GM23338 (cell line): ENCODE data around the gene ADD1. TPM values are rescaled to one million over a fixed set of nuclear protein-coding genes. Genes with fewer than 3 reads are reported as not detected.

Source experiments
- ATAC-seq: fragments of 200-7000 bp; cut with Tn5 transposase; 3 replicates; pipeline ENCODE4 v1.9.1; 2020
- DNase-seq: peaks from one replicate; pipeline ENCODE4 v3.0.0-alpha.2; 2015; ENCODE audit warnings: low spot score
- H2AFZ ChIP-seq: fragments of 200-600 bp; sonication (generic); 2 replicates; pipeline ENCODE4 v1.8.0; 2016; ENCODE audit warnings: antibody characterized with exemption, mild to moderate bottlenecking, moderate library complexity
- H3F3A ChIP-seq: fragments of 200-600 bp; sonication (generic); replicated peaks from 2 replicates; pipeline ENCODE4 v1.8.0; 2017; ENCODE audit warnings: antibody characterized with exemption, mixed run types, low read depth
- H3K27ac ChIP-seq: fragments of 200-600 bp; sonication (generic); 2 replicates; pipeline ENCODE4 v1.6.1; 2016; ENCODE audit warnings: low read depth
- H3K27me3 ChIP-seq: fragments of 200-600 bp; sonication (generic); 2 replicates; pipeline ENCODE4 v1.8.0; 2016; ENCODE audit warnings: mild to moderate bottlenecking, mixed run types, moderate library complexity; ENCODE audit not compliant: insufficient read depth
- H3K36me3 ChIP-seq: fragments of 200-600 bp; sonication (generic); 2 replicates; pipeline ENCODE4 v1.8.0; 2016; ENCODE audit warnings: mild to moderate bottlenecking; ENCODE audit not compliant: insufficient read depth
- H3K4me1 ChIP-seq: fragments of 200-600 bp; sonication (generic); 2 replicates; pipeline ENCODE4 v1.8.0; 2016; ENCODE audit warnings: mild to moderate bottlenecking, moderate library complexity; ENCODE audit not compliant: insufficient read depth
- H3K4me2 ChIP-seq: fragments of 200-600 bp; sonication (generic); 2 replicates; pipeline ENCODE4 v1.7.1; 2017; ENCODE audit warnings: mixed run types
- H3K4me3 ChIP-seq: fragments of 200-600 bp; sonication (generic); 2 replicates; pipeline ENCODE4 v1.6.1; 2016; ENCODE audit warnings: mixed run types
- H3K79me2 ChIP-seq: fragments of 200-600 bp; sonication (generic); replicated peaks from 2 replicates; pipeline ENCODE4 v1.8.0; 2017; ENCODE audit warnings: mild to moderate bottlenecking; ENCODE audit not compliant: insufficient read depth
- H3K9me2 ChIP-seq: fragments of 200-600 bp; sonication (generic); 2 replicates; pipeline ENCODE4 v1.8.0; 2017; ENCODE audit not compliant: insufficient read depth
- H4K20me1 ChIP-seq: fragments of 200-600 bp; sonication (generic); replicated peaks from 2 replicates; pipeline ENCODE4 v1.8.0; 2017; ENCODE audit warnings: mild to moderate bottlenecking; ENCODE audit not compliant: insufficient read depth
- H3K27ac Mint-ChIP-seq: 2 replicates; pipeline ENCODE4 v1.8.0; 2020; ENCODE audit warnings: inconsistent platforms, mild to moderate bottlenecking, moderate library complexity, mixed read lengths
- H3K27me3 Mint-ChIP-seq: 3 replicates; pipeline ENCODE4 v1.8.0; 2022; ENCODE audit warnings: low read depth, mild to moderate bottlenecking, moderate library complexity, mixed read lengths, inconsistent platforms; ENCODE audit not compliant: insufficient read depth, poor library complexity
- H3K36me3 Mint-ChIP-seq: 3 replicates; pipeline ENCODE4 v1.8.0; 2021; ENCODE audit warnings: low read depth, mild to moderate bottlenecking, inconsistent platforms, moderate library complexity, mixed read lengths
- H3K4me1 Mint-ChIP-seq: 3 replicates; pipeline ENCODE4 v1.8.0; 2020; ENCODE audit warnings: mild to moderate bottlenecking, inconsistent platforms, mixed read lengths
- H3K4me3 Mint-ChIP-seq: 3 replicates; pipeline ENCODE4 v1.8.0; 2021; ENCODE audit warnings: moderate library complexity, mild to moderate bottlenecking, inconsistent platforms, mixed read lengths
- H3K9me3 Mint-ChIP-seq: 3 replicates; pipeline ENCODE4 v1.8.0; 2020; ENCODE audit warnings: moderate library complexity, mild to moderate bottlenecking, inconsistent platforms, mixed read lengths
- CREB1 ChIP-seq: fragments of 250-450 bp; sonication (Bioruptor Pico); IDR thresholded peaks from 2 replicates; pipeline ENCODE4 v1.5.0; 2020; ENCODE audit warnings: low read depth, mild to moderate bottlenecking, moderate library complexity
- EZH2 ChIP-seq: fragments of 200-600 bp; sonication (generic); IDR thresholded peaks from one replicate; pipeline ENCODE4 v1.8.0; 2017; ENCODE audit warnings: antibody characterized with exemption, mild to moderate bottlenecking, low read depth; ENCODE audit not compliant: unreplicated experiment
- JUNB ChIP-seq: IDR thresholded peaks from one replicate; pipeline ENCODE4 v1.6.1; 2016; ENCODE audit warnings: antibody characterized with exemption; ENCODE audit not compliant: unreplicated experiment
- NANOG ChIP-seq: IDR thresholded peaks from 2 replicates; pipeline ENCODE4 v1.6.1; 2016; ENCODE audit warnings: antibody characterized with exemption, borderline replicate concordance
- POLR2AphosphoS5 ChIP-seq: IDR thresholded peaks from 2 replicates; pipeline ENCODE4 v1.6.1; 2016; ENCODE audit warnings: antibody characterized with exemption, low read depth
- STAT1 ChIP-seq: IDR thresholded peaks from one replicate; pipeline ENCODE4 v1.6.1; 2016; ENCODE audit warnings: antibody characterized with exemption; ENCODE audit not compliant: unreplicated experiment
- ZNF114 ChIP-seq: fragments of 250-450 bp; sonication (Bioruptor Pico); IDR thresholded peaks from 2 replicates; pipeline ENCODE4 v1.5.0; 2020; ENCODE audit warnings: mild to moderate bottlenecking, moderate library complexity
- ZNF331 ChIP-seq: fragments of 250-450 bp; sonication (Bioruptor Pico); IDR thresholded peaks from 2 replicates; pipeline ENCODE4 v1.5.0; 2020; ENCODE audit warnings: low read depth, mild to moderate bottlenecking, moderate library complexity
- polyA plus RNA-seq: library from polyadenylated mRNA; unstranded; fragments of >200 nt; fragmentation: Nextera tagmentation; extraction: Ambion mirVana; gene quantifications from 2 replicates; pipeline ENCODE4 v1.2.1, GENCODE V29; 2016
- total RNA-seq: library from RNA; depleted of rRNA; stranded (reverse); fragments of >200 nt; shearing (Covaris generic); gene quantifications from 2 replicates; pipeline ENCODE4 v1.2.3, GENCODE V29; 2014
- TF ChIP-seq, protein P1 (sequence below): fragments of 250-450 bp; sonication (Bioruptor Pico); IDR thresholded peaks from 2 replicates; pipeline ENCODE4 v1.5.0; 2020; ENCODE audit warnings: mild to moderate bottlenecking, moderate library complexity

The ADD1 gene
- total and polyA plus RNA-seq, 2 experiments from 2014 or later = 126 to 144 TPM

DNA sequence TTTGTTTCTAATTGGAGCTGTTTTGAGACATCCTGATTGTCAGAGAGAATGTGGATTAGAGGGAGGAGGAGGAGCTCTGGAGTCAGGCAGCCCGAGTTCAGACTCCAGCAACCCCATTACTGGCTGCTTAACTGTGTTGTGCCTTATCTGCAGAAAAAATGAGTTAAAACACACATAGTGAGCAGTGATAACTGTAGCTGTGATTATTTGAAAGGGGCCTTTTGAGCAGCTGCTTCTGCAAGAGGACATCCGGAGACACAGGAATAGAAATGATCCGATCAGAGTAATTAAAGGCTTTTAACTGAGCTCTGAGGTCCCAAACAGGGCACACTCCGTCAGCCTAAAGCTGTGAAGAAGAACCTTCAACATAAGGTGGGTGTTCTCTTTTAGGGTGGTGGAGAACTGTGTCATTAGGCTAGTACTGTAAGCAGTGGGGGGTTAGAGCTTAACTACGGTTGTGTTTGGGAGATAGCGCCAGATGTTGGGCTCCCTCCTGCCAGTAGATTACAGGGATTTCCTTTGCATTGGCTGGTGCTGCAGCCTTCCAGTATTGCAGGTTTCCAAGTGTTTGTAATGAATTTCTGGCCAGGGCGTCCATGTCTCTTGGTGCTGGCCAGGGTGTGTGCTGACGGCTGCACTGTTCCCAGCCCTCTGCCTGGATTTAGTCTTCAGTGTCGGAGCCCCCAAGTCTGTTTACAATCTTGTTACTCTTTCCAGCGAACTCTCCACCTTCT lies 24.3 kb downstream of the ADD1 start (continued):
- TF ChIP-seq, protein P1, sequence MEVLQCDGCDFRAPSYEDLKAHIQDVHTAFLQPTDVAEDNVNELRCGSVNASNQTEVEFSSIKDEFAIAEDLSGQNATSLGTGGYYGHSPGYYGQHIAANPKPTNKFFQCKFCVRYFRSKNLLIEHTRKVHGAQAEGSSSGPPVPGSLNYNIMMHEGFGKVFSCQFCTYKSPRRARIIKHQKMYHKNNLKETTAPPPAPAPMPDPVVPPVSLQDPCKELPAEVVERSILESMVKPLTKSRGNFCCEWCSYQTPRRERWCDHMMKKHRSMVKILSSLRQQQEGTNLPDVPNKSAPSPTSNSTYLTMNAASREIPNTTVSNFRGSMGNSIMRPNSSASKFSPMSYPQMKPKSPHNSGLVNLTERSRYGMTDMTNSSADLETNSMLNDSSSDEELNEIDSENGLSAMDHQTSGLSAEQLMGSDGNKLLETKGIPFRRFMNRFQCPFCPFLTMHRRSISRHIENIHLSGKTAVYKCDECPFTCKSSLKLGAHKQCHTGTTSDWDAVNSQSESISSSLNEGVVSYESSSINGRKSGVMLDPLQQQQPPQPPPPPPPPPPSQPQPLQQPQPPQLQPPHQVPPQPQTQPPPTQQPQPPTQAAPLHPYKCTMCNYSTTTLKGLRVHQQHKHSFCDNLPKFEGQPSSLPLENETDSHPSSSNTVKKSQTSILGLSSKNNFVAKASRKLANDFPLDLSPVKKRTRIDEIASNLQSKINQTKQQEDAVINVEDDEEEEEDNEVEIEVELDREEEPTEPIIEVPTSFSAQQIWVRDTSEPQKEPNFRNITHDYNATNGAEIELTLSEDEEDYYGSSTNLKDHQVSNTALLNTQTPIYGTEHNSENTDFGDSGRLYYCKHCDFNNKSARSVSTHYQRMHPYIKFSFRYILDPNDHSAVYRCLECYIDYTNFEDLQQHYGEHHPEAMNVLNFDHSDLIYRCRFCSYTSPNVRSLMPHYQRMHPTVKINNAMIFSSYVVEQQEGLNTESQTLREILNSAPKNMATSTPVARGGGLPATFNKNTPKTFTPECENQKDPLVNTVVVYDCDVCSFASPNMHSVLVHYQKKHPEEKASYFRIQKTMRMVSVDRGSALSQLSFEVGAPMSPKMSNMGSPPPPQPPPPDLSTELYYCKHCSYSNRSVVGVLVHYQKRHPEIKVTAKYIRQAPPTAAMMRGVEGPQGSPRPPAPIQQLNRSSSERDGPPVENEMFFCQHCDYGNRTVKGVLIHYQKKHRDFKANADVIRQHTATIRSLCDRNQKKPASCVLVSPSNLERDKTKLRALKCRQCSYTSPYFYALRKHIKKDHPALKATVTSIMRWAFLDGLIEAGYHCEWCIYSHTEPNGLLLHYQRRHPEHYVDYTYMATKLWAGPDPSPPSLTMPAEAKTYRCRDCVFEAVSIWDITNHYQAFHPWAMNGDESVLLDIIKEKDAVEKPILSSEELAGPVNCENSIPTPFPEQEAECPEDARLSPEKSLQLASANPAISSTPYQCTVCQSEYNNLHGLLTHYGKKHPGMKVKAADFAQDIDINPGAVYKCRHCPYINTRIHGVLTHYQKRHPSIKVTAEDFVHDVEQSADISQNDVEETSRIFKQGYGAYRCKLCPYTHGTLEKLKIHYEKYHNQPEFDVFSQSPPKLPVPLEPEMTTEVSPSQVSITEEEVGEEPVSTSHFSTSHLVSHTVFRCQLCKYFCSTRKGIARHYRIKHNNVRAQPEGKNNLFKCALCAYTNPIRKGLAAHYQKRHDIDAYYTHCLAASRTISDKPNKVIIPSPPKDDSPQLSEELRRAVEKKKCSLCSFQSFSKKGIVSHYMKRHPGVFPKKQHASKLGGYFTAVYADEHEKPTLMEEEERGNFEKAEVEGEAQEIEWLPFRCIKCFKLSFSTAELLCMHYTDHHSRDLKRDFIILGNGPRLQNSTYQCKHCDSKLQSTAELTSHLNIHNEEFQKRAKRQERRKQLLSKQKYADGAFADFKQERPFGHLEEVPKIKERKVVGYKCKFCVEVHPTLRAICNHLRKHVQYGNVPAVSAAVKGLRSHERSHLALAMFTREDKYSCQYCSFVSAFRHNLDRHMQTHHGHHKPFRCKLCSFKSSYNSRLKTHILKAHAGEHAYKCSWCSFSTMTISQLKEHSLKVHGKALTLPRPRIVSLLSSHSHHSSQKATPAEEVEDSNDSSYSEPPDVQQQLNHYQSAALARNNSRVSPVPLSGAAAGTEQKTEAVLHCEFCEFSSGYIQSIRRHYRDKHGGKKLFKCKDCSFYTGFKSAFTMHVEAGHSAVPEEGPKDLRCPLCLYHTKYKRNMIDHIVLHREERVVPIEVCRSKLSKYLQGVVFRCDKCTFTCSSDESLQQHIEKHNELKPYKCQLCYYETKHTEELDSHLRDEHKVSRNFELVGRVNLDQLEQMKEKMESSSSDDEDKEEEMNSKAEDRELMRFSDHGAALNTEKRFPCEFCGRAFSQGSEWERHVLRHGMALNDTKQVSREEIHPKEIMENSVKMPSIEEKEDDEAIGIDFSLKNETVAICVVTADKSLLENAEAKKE (CRISPR knock-in tag) = no peak
- TF ChIP-seq STAT1 = no peak
- no peak for TF ChIP-seq NANOG
- TF ChIP-seq CREB1 = no peak
- TF ChIP-seq ZNF114 = no peak
- TF ChIP-seq ZNF331 (CRISPR knock-in tag) = no peak
- no peak for TF ChIP-seq POLR2AphosphoS5
- no peak for TF ChIP-seq JUNB

DNA sequence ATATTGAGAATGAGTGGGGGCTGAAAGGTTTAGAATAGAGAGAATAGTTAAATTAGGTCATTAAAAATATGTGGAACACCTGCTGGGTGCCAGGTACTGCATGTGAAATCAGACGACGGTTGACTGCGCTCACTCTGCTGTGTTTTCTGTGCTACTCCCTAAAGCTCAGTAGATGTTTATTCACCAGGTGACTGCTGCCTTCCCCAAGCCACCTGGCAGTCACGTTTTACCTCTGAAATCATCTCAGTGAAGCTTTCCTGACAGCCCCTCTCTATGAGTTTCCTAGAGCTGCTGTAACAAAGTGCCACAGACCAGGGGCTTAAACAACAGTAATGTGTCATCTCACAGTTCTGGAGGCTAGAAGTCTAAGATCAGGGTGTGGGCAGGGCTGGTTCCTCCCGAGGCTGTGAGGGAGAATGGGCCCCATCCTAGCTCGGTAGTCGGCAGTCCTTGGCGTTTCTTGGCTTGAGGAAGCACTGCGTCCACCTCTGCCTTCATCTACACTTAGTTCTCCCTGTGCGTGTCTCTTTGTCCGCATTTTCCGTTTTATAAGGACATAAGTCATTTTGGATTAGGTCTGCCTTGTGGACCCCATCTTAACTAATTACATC lies 25.3 kb downstream of the ADD1 start:
- H3K79me2 ChIP-seq = peaks cover 99% of the 10 kb centered on the region
- no peak for TF ChIP-seq EZH2
- DNase-seq (no peak), ATAC-seq (no peak; the same call in 2 of the 3 replicates)
- H3K4me3 Mint-ChIP-seq = peak overlapping the region; percentile 23; the same call in 1 of the 3 replicates
- 0 out of 2 replicates have a peak, but pooled peaks cover 2% of the 10 kb centered on the region for H3F3A ChIP-seq
- peaks cover 49% of the 10 kb centered on the region for H3K4me1 Mint-ChIP-seq
- peak overlapping the region; percentile 92; the same call in 1 of the 2 replicates for H3K27ac ChIP-seq
- H3K4me2 ChIP-seq = peak overlapping the region; percentile 44
- peak overlapping the region; percentile 41; the same call in 1 of the 2 replicates for H3K4me3 ChIP-seq
- H2AFZ ChIP-seq = no peak overlapping the region
- H3K36me3 Mint-ChIP-seq = no peaks in the 10 kb centered on the region
- peaks cover 6% of the 10 kb centered on the region for H4K20me1 ChIP-seq
- no peaks in the 10 kb centered on the region for H3K9me2 ChIP-seq
- no peaks in the 10 kb centered on the region for H3K9me3 Mint-ChIP-seq
- H3K27ac Mint-ChIP-seq = peak overlapping the region; percentile 73; the same call in 1 of the 2 replicates
- peaks cover 2% of the 10 kb centered on the region for H3K27me3 Mint-ChIP-seq
- H3K4me1 ChIP-seq = peaks cover 58% of the 10 kb centered on the region
- H3K27me3 ChIP-seq = no peaks in the 10 kb centered on the region
- H3K36me3 ChIP-seq = no peaks in the 10 kb centered on the region
